Endothelial cell of umbilical vein (primary cell): ENCODE data around the gene ADAM8. TPM values are rescaled to one million over a fixed set of nuclear protein-coding genes. Genes with fewer than 3 reads are reported as not detected.

ENCODE experiments used
- BruUV-seq: library from RNA; stranded (reverse); fragments of 400-500 nt; replicated peaks from 2 replicates; lab custom pipeline; 2021; lab: Mats Ljungman, UMichigan
- CTCF ChIA-PET: fragments of 300-600, 350-600 bp; sonication (Branson Sonifier 250); formaldehyde crosslinking; loops from one replicate; lab custom pipeline; 2021; ENCODE audit warnings: antibody characterized with exemption, inconsistent platforms; lab: Charles Lee
- POLR2A ChIA-PET: fragments of 300-600, 350-600 bp; sonication (Branson Sonifier 250); formaldehyde crosslinking; loops from one replicate; lab custom pipeline; 2021; ENCODE audit warnings: antibody characterized with exemption, inconsistent platforms; lab: Charles Lee
- DNase-seq: peaks from one replicate; pipeline ENCODE4 v3.0.0-alpha.2; 2011; ENCODE audit warnings: low read depth, low spot score
- FAIRE-seq: peaks from 2 replicates; lab custom pipeline; 2011; peaks lifted over from hg19 to GRCh38; lab: Jason Lieb, UNC
- H2AFZ ChIP-seq: 2 replicates; pipeline ENCODE4 v1.6.0; 2012; ENCODE audit warnings: low read depth, low read length, control low read depth, inconsistent platforms
- H3K27ac ChIP-seq: 2 replicates; pipeline ENCODE4 v1.5.1; 2011; ENCODE audit warnings: low read depth, mild to moderate bottlenecking, control low read depth, low read length, moderate library complexity; ENCODE audit not compliant: insufficient read depth
- H3K27me3 ChIP-seq, 2 experiments: 2 replicates each; pipeline versions ENCODE4 v1.6.0 to v1.6.1; 2011; ENCODE audit warnings: low read length in 2 of 2, mixed read lengths in 1 of 2; ENCODE audit not compliant: control insufficient read depth in 2 of 2, insufficient read depth in 2 of 2
- H3K36me3 ChIP-seq, 2 experiments: 2 replicates in 1 of 2; 3 replicates in 1 of 2; pipeline ENCODE4 v1.5.1; 2011; ENCODE audit warnings: low read length in 2 of 2, mild to moderate bottlenecking in 1 of 2, moderate library complexity in 1 of 2; ENCODE audit not compliant: control insufficient read depth in 2 of 2, insufficient read depth in 2 of 2; ENCODE audit errors: extremely low read depth in 1 of 2
- H3K4me1 ChIP-seq: 3 replicates; pipeline ENCODE4 v1.5.1; 2011; ENCODE audit warnings: mild to moderate bottlenecking, low read length; ENCODE audit not compliant: control insufficient read depth, insufficient read depth; ENCODE audit errors: extremely low read depth
- H3K4me2 ChIP-seq: 2 replicates; pipeline ENCODE4 v1.6.1; 2011; ENCODE audit warnings: low read length, control low read depth, mixed read lengths; ENCODE audit not compliant: insufficient read depth
- H3K4me3 ChIP-seq, 3 experiments: fragments of 200-600 bp in 1 of 3; sonication (generic), shearing (Covaris generic) in 1 of 3; replicated peaks in 1 of 3; 2 replicates each; pipeline ENCODE4 v1.5.1; 2011 to 2016; ENCODE audit warnings: control low read depth in 3 of 3, low read length in 3 of 3, mild to moderate bottlenecking in 2 of 3, inconsistent platforms in 1 of 3, low read depth in 1 of 3, moderate library complexity in 1 of 3; ENCODE audit not compliant: insufficient read depth in 1 of 3
- H3K79me2 ChIP-seq: 2 replicates; pipeline ENCODE4 v1.6.0; 2012; ENCODE audit warnings: low read length, inconsistent platforms; ENCODE audit not compliant: control insufficient read depth, insufficient read depth
- H3K9ac ChIP-seq: replicated peaks from 2 replicates; pipeline ENCODE3; 2011; ENCODE audit warnings: low read length, control low read depth; ENCODE audit not compliant: insufficient read depth; ENCODE audit errors: extremely low read depth
- H3K9me1 ChIP-seq: replicated peaks from 3 replicates; pipeline ENCODE4 v1.6.0; 2011; ENCODE audit warnings: mild to moderate bottlenecking, low read length; ENCODE audit not compliant: control insufficient read depth, insufficient read depth; ENCODE audit errors: extremely low read depth
- H3K9me3 ChIP-seq: replicated peaks from 2 replicates; pipeline ENCODE4 v1.5.1; 2012; ENCODE audit warnings: low read length, inconsistent platforms; ENCODE audit not compliant: control insufficient read depth, insufficient read depth
- H4K20me1 ChIP-seq: replicated peaks from 2 replicates; pipeline ENCODE3; 2011; ENCODE audit warnings: mild to moderate bottlenecking, low read length; ENCODE audit not compliant: control insufficient read depth, insufficient read depth; ENCODE audit errors: extremely low read depth
- CTCF ChIP-seq, 2 donors: IDR thresholded peaks; 1 replicate in 1 of 2; 2 replicates in 1 of 2; pipeline ENCODE4 v1.5.1; 2011; ENCODE audit warnings: low read length in 2 of 2, mild to moderate bottlenecking in 2 of 2, moderate library complexity in 2 of 2, control low read depth in 1 of 2, inconsistent platforms in 1 of 2, low read depth in 1 of 2; ENCODE audit not compliant: insufficient read depth in 1 of 2; ENCODE audit errors: extremely low read depth in 1 of 2
- FOS ChIP-seq: IDR thresholded peaks from 2 replicates; pipeline ENCODE4 v1.6.1; 2011; ENCODE audit warnings: mild to moderate bottlenecking, low read length, moderate library complexity, borderline replicate concordance; ENCODE audit not compliant: insufficient read depth
- JUN ChIP-seq: IDR thresholded peaks from 2 replicates; pipeline ENCODE4 v1.6.1; 2011; ENCODE audit warnings: borderline replicate concordance, low read depth; ENCODE audit not compliant: insufficient read length, insufficient read depth
- MAX ChIP-seq: IDR thresholded peaks from 2 replicates; pipeline ENCODE4 v1.6.1; 2011; ENCODE audit not compliant: insufficient read depth, insufficient read length
- MYC ChIP-seq: IDR thresholded peaks from one replicate; pipeline ENCODE4 v1.6.1; 2011; ENCODE audit warnings: mild to moderate bottlenecking, low read depth, low read length
- POLR2AphosphoS5 ChIP-seq: IDR thresholded peaks from 2 replicates; pipeline ENCODE4 v1.6.1; 2012; ENCODE audit warnings: low read depth, mild to moderate bottlenecking, control low read depth, low read length, moderate library complexity; ENCODE audit not compliant: insufficient read depth
- dilution Hi-C: fragments of 300-500 bp; cut with MboI; formaldehyde crosslinking; loops from one replicate; pipeline ENCODE4 v1.15.0; 2019; ENCODE audit warnings: low sequenced_read_pairs; ENCODE audit not compliant: extremely low pct_ligation_motif_present
- intact Hi-C: fragments of 100-400 bp; cut with micrococcal nuclease; formaldehyde crosslinking; loops from one replicate; pipeline ENCODE4 v1.10.0; 2022
- polyA plus RNA-seq, 4 experiments: library from polyadenylated mRNA; depleted of rRNA in 3 of 4; stranded (reverse) in 3 of 4; unstranded in 1 of 4; fragments of >200 nt; gene quantifications; 2 replicates each; pipeline versions ENCODE4 v1.2.1 to v1.2.3, GENCODE V29; 2011 to 2012; ENCODE audit warnings: missing spikeins in 1 of 4
- total RNA-seq: library from RNA; stranded (reverse); gene quantifications from 2 replicates; pipeline ENCODE4 v1.2.3, GENCODE V29; 2021

ADAM8 gene
- total and polyA plus RNA-seq, 2 donors (not counting 3 experiments of a cell fraction or from before 2014, with no cell fraction given), result 0.51 to 0.55 TPM

GRCh38 chr10:133227256-133227655 is 49.4 kb downstream of the ADAM8 start:
- Histone ChIP-seq H3K4me1 (no peaks in the 10 kb centered on the region), H3K9me1 (no peaks in the 10 kb centered on the region), H3K4me3 (no peak overlapping the region), H3K27ac (no peak overlapping the region), H2AFZ (no peak overlapping the region), H3K9ac (no peak overlapping the region), H4K20me1 (no peaks in the 10 kb centered on the region), H3K4me2 (no peak overlapping the region), H3K27me3 (peaks cover 19 to 27% of the 10 kb centered on the region in 2 experiments), H3K79me2 (no peaks in the 10 kb centered on the region), H3K9me3 (no peaks in the 10 kb centered on the region), H3K36me3 (no peaks in the 10 kb centered on the region)
- dilution Hi-C loops, result no loop called here
- BruUV-seq, result no TSS peak
- intact Hi-C loops, result no loop called here
- ChIA-PET CTCF (interaction anchor here (1.1 kb wide), 1 partner anchor 30 kb away, joined by 4 read pairs; no protein-coding TSS in a partner anchor), POLR2A (no interaction called here)
- TF ChIP-seq POLR2AphosphoS5, result no peak
- no peak for TF ChIP-seq MAX
- no peak for TF ChIP-seq CTCF (IDR thresholded peaks at IDR 0.05; ENCODE audit: extremely low read depth in 1 of 2, insufficient read depth in 1 of 2, low read depth in 1 of 2, low read length in 2 of 2)
- no peak for TF ChIP-seq FOS
- no peak for TF ChIP-seq MYC
- TF ChIP-seq JUN, result no peak
- no peak for FAIRE-seq
- no peak for DNase-seq
